Endothelial cell of hepatic sinusoid (primary cell): ENCODE measurements around the gene CCDC97.

Experiments used
- in situ Hi-C: cut with HindIII; loops from 2 replicates; pipeline ENCODE4 v1.10.0; 2017; ENCODE audit warnings: low sequenced_read_pairs

Gene CCDC97

DNA sequence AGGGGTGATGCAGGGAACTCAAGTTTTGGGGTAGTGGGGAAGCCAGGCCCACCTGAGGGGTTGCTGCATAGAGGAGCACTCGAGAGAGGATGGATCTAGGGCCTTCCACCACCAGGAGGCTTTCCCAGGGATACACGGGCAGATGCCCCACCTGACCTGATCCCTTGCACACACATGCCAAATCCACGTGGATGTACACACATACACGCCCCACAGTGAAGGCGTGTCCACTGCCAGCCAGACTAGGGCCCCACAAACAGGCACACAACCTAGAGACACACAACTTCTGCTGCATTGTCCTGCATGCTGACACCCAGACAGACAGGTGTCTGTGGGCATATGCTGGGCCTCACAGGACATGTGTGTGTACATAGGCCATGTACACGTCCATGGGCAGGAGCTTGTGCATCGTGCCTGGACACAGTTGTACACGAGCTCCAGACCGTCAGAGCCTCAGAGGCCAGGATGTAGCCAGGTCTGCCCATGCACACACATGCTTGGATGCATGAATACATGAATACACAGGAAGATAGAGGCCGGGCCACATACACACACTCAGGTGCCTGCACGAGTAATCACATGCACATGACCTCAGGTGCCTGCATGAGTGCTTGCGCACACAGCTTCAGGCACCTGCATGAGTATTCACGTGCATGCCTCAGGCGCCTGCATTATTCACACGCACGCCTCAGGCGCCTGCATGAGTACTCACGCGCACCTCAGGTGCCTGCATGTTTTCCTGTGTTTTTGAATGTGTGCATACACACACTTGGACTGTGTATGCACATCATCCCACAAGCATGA is 8.9 kb downstream of the CCDC97 start:
- in situ Hi-C loops, result no loop called here

DNA sequence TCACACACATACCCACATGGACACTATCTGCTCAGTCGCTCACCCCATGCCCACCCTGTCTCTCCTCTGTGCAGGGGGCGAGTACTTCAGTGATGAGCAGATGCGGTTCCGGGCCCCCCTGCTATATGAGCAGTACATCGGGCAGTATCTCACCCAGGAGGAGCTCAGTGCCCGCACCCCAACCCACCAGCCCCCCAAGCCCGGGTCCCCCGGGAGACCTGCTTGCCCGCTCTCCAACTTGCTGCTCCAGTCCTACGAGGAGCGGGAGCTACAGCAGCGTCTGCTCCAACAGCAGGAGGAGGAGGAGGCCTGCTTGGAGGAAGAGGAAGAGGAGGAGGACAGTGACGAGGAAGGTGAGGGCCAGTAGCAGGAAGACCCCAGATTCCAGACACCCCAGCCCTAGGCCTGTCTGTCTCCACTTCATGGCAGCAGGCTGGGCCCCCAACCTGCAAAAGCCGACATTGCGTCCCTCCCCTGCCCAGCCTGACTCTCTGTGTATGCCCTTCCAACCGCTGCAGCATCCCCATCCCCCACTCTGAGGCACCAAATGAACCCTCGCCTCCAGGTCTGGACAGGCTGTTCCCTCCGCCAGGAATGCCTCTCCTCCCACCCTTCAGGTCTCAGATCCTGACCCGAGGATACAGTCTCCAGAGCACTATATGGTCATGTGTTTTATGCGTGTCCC is 9.7 kb downstream of the CCDC97 start:
- in situ Hi-C loops, result no loop called here

DNA sequence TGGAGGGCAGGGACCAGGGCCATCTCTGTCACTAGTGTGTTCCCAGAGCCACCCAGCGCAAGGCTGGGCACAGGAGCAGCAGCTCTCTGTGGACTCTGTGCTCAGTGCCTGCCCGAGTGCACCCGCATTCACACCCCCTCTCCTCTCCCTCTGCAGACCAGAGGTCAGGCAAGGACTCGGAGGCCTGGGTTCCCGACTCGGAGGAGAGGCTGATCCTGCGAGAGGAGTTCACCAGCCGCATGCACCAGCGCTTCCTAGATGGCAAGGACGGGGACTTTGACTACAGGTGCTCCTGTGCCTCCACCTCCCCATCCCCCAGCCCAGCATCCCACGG is 10.2 kb downstream of the CCDC97 start:
- in situ Hi-C loops, result no loop called here

DNA sequence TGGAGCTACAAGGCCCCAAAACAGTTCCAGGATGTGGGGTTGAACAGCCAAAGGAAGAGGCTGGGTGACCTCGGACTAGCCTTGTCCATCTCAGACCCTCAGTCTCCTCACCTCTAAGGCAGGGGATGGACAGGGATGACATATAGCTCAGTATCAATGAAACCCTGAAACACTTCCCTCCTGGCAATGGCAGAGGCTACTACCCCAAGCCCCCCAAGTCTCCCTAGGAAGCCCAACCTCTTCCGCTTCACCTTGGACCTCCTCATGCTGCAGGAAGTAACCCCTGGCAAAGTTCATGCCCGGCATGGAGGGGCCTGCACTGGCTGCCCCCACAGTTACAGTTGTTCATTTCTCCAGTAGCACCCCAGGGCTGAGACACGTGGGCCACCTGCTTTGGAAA is 10.6 kb downstream of the CCDC97 start:
- in situ Hi-C loops, result no loop called here

DNA sequence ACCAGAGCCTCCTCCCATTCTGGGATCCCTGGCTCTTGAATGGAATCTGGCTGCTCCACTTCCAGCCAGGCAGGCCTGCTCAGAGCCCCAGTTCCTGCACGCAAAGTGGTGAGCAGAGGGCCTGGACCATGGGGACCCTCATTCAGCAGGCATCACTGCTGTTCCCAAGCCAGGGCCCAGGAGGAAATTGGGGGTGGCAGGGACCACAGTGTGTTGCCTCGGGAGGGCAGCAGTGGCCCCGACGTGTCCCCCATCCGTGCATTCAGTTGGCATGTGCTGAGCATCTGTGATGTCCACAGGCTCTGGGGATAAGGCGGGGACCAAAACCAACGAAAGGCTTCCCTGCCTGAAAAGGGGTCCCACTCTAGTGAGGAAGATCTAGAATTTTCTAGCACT is 11.2 kb downstream of the CCDC97 start:
- in situ Hi-C loops, result no loop called here

DNA sequence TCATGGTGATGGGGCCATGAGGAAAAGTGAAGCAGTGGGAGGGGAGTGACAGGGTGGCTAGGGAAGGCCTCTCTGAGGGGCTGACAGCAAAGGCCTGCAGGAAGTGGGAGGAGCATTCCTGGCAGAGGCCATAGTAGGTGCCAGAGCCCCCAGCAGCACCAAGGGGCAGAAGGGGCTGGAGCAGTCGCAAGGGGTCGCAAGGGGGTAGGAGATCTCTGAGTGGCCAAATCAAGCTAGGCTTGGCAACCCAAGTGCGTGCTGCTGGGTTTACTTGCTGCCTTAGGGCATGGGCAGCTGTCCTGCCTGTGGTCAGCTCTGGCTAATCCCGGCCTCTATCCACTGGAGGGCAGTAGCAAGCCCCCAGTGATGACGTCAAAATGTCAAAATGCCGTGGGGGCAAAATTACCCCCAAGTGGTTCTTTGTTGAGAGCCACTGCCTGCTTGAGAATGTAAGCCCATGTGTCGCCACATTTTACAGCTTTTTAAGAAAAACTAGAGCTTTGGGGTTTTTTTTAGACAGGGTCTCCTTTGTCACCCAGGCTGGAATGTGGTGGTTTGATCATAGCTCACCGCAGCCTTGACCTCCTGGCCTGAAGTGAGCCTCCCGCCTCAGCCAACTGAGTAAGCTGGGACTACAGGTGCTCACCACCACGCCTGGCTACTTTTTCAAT is 11.8 kb downstream of the CCDC97 start:
- in situ Hi-C loops, result no loop called here

DNA sequence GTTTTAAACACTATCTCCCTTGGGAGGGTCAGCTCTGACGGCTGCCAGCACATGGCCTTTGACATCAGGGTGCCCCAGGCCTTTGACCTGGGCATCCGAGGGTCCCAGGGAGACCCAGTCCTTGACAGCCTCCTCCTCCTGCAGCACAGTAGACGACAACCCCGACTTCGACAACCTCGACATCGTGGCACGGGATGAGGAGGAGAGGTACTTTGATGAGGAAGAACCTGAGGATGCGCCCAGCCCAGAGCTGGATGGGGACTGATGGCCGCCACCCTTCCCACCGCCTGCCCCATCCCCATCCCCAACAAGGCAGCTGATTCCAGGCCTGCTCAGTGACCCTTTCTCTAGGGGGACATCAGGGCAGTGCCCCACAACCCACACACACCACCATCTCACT is 12.5 kb downstream of the CCDC97 start:
- in situ Hi-C loops, result no loop called here

DNA sequence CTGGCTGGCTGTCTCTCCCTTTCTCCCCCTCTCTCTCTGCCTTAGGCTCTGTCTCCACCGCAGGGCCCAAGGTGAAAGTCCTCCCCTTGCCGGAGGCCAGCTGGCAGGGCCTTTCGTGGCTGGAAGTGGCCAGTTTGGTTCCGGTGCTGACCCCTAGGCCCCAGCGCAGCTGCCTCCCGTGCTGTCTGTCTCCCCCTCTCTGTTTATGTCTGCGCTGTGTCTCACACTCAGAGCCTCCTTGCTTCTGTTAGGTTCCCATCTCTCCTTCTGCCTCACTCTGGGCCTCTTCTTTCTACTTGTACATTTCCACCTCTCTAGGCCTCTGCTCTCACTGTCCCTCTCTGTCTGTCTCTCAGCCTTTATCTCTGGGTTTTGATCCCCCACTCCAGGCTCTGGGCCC is 13.1 kb downstream of the CCDC97 start:
- in situ Hi-C loops, result no loop called here

DNA sequence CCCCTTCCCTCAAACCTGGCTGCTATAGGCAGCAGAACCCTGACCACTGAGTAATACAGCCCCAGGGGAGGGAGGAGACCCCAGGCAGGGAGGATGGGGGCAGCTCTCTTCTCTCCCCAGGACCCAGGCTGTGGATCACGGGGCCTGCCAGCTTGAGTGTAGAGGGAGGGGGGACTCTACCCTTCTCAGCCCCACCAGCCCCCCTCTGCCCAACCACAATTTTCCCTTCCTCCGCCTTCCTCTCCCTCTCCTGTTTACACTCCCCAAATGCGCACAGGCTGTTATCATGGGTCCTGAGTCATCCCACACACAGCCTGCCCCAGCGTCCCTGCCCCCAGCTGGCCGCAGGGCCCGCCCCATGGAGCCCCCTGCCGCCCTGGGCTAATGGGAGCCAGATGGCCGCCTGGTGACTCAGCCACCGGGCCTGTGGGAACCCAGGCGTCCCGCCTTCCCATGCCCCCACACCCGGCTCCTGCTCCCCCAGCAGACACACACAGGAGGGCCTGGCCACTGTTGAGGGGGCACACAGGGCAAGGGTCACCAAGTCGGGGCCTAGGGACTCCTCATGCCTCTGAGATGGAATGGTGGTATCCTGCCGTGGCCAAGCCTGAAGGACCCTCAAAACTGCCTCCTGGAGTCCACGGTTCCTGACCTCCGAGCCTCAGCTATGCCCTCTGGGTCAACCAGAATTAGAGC is 13.6 kb downstream of the CCDC97 start:
- in situ Hi-C loops, result no loop called here

DNA sequence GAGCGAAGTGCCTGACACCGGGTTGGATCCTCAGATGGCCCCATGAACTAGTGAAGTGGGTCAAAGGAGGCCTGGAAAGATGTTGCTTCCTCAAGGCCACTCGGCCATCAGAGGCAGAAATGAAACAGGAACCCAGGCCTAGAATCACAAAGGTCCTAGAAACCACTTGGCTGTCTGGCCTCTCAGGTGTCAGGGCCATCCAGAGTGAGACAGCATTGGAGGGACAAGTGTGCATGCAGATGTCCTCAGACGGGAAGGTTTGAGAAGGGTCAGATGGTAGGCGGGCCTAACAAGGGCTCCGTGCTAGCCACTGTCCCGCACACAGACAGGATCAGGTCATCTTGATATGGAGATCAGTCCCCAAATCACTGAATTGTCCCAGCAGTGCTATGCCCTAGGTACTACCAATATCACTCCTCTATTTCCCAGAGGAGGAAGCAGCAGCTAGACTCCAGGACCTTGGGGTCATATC is 14.3 kb downstream of the CCDC97 start:
- in situ Hi-C loops, result no loop called here

DNA sequence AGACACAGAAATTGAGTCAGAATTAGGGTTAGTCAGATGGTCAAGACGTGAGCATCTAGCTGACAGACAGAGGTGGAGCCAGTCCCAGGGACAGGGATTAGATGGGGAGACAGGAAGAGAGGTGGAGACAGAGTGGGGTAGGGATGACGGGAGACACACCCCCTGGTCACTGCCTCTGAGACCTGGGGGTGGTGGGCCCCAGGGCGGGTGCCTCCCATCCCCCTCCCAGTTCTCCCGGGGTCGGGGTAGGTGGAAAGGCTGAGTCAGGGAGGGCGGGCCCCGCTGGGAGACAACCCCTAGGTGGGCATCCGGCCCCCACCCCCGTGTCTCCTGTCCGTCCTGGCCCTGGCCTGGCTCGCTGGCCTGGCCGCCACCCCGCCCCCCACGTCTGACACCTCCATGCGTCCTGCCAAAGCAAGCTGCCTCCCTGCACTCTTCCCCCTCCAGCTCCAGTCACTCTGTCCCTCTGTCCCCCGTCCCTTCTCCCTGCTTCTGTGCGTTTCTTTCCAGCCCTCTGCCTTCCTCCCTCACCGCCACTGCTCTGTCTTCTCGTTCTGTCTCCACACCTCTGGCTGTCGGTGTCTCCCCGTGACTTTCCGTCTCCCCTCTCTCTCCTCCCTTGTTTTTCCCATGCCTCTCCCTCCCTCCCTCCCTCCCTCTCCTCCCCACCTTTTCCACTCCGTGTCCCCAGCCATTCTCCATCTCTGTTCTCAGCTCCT is 15.1 kb downstream of the CCDC97 start:
- in situ Hi-C loops, result no loop called here

DNA sequence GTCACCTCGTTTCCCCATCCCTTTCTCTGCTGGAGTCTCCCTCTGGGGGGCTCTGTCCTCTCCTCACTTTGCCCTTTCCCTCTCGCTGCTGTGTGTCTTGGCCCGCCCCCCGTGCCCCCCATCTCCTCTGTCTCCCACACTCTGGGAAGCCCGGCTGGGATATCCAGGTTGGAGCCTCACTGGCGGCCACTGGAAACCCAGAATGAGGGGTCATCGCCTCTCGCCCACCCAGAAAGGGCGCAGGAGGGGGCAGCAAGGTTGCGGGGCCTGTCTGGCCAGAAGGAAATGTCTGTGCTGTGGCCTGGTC is 15.6 kb downstream of the CCDC97 start:
- in situ Hi-C loops, result no loop called here

DNA sequence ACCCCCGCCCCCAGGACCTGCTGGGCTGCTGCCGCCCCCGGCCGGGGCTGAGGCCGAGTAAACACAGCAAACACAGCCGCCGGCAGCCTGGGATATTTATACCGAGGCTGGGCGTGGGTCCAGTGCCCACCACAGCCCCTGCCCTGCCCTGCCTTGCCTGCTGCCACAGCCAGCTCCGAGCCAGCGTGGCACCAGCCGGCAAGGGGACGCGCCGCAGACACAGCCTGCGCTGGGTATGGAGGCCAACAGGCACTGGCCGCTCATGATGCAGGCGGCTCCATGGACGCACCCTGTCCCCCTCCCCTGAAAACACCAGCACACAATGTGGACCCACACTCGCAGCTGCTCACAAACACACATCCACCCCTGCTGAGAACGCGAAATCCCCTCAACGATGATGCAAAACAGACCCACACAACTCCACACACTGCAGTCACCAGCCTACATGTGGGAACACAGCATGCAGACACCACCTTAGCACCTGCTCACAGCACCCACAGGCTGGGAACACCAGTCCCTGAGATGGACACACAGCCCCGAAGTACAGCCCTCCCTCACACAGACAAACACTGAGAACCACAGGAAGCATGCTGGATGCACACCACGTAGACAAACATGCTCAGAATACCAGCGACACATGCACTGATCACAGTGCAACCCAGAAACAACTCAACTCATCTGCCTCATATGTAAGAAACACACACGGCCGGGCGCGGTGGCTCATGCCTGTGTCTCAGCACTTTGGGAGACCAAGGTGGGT is 16.2 kb downstream of the CCDC97 start:
- in situ Hi-C loops, result no loop called here

DNA sequence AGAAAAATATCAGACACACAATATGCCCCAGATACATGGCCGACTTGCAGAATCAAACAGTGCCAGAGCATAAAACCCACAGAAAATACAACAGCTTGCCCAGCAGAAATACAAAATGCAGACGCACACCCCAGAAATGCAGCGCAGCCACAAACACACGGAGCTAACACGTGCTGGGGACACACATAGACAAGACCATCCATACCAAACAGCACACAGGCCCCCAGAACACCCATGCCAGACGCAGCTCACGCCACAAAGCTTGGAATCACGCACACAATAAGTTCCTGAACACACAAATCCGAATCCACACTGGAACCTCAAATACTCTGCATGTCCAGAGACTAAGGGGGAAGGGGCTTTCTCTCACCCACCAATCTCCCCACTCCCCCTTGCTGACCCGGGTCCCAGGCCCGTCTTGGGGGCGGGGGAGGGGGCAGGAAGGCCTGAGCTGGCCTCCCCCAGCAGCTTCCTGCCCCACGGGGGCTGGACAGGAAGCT is 17.2 kb downstream of the CCDC97 start:
- in situ Hi-C loops, result no loop called here

DNA sequence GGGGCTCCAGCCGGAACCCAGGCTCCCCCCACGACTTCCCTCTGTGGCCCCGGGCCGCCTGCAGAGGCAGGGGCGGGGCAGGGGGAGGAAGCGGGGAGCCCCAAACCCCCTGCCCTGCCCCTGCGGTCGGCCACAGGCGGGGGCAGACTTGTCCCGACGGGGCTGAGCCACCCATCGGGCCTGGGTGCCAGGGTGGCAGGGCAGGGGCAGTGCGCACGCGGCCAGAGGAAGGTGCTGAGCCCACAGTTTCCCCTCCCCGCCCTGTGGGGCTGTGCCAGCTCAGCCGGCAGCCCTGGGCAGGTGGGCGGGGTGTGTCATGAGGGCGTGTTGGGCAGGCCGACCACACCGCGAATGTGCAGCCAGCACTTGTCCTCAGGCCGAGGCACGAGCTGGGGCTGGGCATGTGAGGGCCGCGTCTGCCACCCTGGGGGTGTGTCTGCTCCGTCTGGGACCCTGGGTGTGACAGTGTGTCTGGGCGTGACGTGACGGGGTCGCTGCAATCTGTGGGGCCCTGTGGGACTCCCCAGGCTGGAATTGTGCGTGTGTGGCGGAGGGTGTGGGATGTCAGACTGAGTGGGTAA is 17.7 kb downstream of the CCDC97 start:
- in situ Hi-C loops, result no loop called here

DNA sequence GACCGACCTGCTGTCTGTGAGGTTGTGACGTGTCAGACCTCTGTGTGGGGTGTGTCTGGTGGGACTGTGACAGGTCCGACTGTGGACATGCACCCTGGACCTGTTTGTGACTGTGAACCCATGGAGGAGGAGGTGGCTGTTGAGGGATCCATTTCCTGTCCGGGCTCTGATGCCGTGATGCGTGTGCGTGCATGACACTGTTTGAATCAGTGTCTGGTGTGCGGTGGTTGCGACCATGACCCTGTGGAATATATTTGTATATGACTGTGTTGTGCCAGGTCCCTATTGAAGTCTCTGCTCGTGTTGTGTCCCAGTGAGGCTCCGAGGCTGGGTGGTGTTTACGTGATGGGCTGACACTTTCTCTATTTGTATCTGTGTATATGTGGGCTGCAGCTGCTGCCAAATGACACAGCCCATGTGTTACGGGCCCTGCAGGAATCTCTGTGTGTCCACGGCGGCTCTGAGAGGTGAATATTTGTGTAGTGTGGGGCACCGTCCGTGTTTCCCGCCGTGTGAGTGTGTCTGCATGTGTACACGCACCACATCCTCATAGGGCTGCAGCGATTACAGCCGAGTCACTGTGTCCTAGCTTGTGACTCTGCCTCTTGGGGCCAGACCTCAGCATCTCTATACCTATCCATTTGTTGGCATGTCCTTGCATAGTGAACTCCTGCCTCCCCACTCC is 18.3 kb downstream of the CCDC97 start:
- in situ Hi-C loops, result no loop called here

DNA sequence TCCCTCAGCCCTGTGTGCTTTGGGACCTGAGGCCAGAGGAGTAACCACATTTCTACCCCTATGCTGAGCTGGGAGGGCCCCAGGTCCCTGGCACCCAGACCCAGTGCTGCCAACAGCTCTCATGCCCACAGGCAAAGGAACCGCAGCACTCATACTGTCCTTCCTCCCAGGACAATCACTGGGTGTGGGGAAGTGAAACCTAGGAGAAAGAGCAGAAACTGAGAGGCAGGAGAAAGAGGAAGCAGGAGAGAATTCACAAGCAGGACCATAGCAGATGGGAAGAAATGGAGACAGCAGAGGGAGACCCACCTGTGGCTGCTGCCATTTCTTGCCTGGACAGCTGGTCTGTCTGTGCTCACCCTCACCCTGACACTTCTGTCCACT is 18.9 kb downstream of the CCDC97 start:
- in situ Hi-C loops, result no loop called here

DNA sequence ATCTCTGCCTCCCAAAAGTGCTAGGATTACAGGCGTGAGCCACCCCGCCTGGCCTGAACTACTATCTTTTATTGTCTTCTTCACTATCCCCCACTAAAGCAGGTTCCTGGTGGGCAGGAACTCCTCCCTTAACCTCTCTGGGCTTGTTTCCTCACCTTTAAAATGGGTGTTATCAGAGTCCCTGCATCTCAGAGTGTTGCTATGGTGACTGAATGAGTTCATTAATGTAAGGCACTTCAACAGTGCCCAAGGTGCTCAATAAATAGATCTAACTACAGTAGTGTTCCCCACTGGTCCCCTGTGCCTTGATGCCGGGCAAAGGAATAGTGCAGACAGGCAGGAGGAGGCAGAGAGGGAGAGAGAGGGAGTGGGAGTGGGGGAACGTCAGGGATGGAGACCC is 20.5 kb downstream of the CCDC97 start:
- in situ Hi-C loops, result no loop called here
